Esophagus mucosa (tissue), 1 donor: Measurements from ENCODE around the gene SLC26A3. TPM values are rescaled to one million over a fixed set of nuclear protein-coding genes. Genes with fewer than 3 reads are reported as not detected.
A peak's percentile ranks its signal among the peaks of the same experiment; 100 is the strongest.

Experiments
- ATAC-seq: fragments of 200-7000 bp; cut with Tn5 transposase; one replicate; pipeline ENCODE4 v1.9.1; 2020
- total RNA-seq: library from RNA; stranded (reverse); gene quantifications from one replicate; pipeline ENCODE4 v1.2.4, GENCODE V29; 2023
- donor health status: DM: yes; HTN: yes; CAD: no.

SLC26A3 gene
- total RNA-seq, 1 donor from 2014 or later: 0.44 TPM

- ATAC-seq: no peak
These were observed 12.3 kb upstream of the SLC26A3 start for GRCh38 chr7:107815254-107815882.

DNA sequence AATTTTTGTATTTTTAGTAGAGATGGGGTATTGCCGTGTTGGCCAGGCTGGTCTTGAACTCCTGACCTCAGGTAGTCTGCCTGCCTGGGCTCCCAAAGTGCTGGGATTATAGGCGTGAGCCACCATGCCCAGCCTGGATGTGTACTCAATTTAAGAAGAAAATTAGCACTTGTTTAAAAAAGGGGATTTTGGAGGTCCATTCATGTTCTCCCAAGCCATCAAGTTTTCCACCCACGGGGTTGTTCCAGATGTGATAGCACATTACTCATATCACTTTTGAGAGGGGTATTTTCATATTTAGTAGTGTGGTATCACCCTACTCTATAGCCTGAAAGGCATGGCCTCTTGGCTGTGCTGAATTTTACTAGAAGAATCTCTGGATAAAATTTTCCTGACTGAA, 10.5 kb upstream of the SLC26A3 start:
- ATAC-seq: no peak

DNA sequence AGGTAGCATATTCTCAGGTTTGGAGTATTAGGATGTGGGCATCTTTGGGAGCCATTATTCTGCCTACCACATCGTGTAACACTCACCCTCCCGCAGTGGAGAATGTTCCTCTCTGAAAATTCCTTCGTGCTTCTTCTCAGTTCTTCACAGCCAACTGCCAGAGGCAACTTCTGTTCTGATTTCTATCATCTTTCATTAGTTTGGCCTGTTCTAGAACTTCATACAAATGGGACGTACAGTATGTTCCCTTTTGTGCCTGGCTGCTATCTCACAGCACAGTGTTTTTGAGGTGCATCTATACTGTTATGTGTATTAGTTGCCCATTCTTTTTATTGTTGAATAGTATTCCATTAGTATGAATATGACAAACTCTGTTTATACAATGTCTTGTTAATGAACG, 8.9 kb upstream of the SLC26A3 start:
- no peak for ATAC-seq

GRCh38 chr7:107810626-107811025, 7.6 kb upstream of the SLC26A3 start:
- ATAC-seq: no peak

- no peak for ATAC-seq
These were observed 6.2 kb upstream of the SLC26A3 start for GRCh38 chr7:107809179-107809578.

DNA sequence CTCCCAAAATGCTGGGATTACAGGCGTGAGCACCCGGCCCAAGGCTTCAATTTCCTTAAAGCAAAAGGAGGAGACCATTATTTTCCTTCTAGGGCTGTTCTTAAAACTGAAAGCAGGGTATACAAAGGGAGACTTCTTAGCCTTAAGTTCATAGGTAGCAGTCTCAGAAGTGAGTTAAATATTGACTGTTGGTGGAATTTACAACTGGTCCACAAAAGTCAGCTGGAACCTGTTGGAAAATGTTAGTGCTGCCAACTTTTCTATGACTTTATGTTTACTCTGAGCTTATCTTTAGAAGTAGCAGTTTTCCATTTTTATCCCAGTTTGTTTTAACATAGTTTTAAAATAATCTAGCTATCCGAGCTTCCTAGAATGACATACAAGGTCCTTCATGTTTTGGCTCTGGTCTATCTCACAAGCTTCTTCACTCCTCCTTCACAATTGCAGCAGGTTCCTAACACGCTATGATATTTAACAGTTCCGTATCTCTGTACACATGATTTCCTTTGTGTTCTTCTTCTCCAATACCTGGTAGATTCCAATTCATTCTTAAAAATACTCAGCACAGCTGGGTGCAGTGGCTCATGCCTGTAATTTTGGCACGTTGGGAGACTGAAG, 3.3 kb downstream of the SLC26A3 start:
- ATAC-seq: no peak

- no peak for ATAC-seq
These were observed 10.7 kb downstream of the SLC26A3 start for GRCh38 chr7:107792364-107792763.

- ATAC-seq: no peak
These were observed 13.4 kb downstream of the SLC26A3 start for GRCh38 chr7:107789647-107790046.

- no peak for ATAC-seq
These were observed 14.4 kb downstream of the SLC26A3 start for GRCh38 chr7:107788662-107789061.

DNA sequence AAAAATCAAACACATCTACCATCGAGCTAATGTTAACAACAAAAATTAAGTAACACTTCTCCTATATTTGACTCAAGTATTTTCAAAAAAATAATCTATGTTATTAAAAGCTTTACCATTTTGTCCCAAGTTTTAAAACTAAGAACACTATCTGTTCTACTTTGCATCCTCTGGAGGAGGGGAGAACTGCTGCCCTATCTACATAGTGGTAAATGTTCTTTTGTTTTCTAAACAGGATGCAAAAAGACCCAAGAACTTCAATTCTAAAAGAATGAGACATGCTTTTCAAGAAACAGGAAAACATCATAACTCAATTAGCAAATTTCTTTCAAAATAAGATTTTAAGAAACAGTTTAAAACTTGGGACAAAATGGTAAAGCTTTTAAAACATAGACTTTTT, 14.8 kb downstream of the SLC26A3 start:
- no peak for ATAC-seq

DNA sequence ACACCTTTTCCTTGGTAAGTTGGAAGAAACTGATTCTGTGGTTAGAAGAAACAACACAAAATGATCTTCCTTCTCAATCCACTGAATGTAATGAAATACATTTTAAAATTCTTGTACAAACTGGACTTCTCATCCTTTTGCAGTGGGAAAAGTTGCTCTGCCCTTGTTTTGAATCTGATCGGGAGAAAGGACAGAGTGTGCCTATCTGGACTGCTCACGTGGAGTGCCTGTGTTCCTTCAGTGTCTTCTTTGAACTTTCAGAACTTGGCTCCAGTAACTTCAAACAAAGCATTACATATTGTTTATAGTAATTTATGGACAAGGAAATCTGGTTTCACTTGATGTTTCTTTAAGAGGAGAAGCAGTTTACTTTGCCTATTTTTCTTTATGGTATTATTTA, 17.1 kb downstream of the SLC26A3 start:
- no peak for ATAC-seq

- no peak for ATAC-seq
These were observed 17.9 kb downstream of the SLC26A3 start for GRCh38 chr7:107785170-107785569.

DNA sequence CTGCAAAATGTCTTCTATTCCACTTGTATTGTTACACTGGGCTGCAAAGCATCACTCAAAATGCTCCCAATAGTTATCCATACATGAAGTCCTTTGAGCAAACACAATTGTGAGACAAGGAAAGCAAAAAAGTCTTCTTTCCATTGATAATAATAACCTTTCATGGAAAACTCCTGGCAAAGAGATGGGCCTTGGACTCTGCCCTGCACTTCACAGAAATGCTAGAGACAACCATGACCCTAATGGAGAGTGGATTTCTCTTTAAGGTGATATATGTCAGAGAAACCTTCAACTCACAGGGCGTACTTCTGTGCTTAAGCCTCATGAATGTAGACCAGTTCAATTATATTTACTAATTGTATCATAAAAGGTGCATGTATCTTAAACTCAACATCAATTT, 19.4 kb downstream of the SLC26A3 start:
- ATAC-seq: no peak

DNA sequence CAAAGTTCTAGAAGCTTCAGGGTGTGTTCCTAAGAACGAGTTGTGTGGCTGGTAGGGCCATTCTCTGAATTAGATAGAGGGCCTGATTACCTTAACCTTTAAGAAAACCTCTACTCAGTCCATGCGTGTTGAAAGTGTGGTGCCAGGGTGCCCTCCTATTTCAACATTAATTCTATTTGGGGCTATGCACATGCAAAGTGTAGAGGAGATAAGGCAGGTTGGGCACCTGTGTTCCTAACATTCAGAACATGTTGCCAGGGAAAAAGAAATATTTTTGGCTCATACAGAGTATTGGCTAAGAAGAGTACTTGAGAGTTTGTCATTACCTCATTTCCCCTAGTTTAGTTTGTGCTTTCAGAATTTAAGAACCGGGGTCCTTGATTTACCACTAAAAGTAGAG, 20.6 kb downstream of the SLC26A3 start:
- ATAC-seq: no peak

GRCh38 chr7:107779647-107780099, 23.4 kb downstream of the SLC26A3 start:
- ATAC-seq: no peak

GRCh38 chr7:107778283-107778682, 24.7 kb downstream of the SLC26A3 start:
- ATAC-seq: no peak

DNA sequence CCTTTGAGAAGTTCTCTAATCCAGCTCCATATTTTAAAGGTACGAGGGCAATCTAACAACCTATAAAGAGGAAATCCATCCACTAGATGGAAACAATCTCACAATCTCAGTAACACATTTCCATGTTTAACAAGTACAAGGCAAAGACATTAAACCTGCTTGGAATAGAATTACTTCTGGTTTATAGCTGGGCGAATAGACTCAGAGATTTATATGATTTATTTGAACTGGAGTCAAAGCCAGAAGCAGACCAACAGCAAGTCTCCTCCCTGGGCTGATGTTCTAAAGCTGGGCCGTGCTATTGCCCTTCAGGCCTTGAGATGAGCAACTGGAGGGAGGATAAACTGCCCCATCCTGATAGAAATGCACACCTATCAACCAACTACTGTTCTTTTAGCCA, 25.3 kb downstream of the SLC26A3 start:
- no peak for ATAC-seq

DNA sequence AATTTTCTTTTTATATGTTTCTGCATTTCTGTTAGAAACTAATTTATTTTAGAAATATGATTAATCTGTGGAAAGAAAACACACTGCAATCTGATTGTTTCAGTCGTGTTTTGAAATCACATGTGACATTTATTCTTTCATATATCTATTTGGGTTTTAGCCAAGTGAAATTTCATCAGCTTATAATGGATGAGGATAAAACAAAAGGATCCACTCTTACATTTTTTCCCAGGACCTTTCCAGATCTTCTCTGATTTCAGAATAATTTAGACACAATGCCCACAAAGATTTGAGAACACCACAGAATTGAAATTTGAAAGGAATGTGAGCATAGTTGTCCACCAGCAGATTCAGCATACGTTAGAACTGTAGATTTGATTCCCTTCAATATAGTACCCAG, 30.0 kb downstream of the SLC26A3 start:
- no peak for ATAC-seq

GRCh38 chr7:107768263-107768662, 34.8 kb downstream of the SLC26A3 start:
- no peak for ATAC-seq

DNA sequence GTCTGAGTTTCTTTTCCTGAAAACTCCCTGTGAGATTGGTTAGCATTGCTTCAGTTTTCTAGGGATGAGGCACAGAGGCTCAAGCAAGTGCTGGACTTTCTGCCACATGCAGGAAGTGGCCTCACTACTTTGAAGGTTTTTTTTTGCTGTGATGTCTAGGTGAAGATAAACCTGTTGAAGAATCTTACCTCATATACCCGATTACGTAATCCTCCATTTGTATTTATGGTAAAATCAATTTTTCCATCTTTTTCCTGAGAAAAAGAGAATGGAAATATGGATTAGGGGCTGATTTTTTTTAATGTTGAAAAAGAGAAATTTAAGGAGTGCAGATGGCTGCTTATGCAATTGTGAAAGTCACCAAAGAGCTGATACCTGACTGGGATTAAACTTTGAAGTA, 35.6 kb downstream of the SLC26A3 start:
- ATAC-seq: no peak

- ATAC-seq: no peak
These were observed 44.4 kb downstream of the SLC26A3 start for GRCh38 chr7:107758667-107759066.

GRCh38 chr7:107754642-107755041, 48.4 kb downstream of the SLC26A3 start:
- ATAC-seq: no peak

DNA sequence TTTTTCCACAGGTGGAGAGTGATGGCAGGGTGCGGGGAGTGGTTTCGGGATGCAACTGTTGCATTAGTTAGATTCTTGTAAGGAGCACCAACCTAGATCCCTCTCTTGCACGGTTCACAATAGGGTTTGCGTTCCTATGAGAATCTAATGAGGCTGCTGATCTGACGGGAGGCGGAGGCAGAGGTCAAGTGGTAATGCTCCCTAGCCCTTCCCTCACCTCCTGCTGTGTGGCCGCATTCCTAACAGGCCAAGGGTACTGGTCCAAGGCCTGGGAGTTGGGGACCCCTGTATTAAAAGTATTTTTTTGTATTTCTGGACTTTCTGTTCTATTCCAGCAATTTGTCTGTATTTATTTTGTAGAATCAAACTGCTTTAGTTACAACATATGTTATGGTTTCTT, 51.9 kb downstream of the SLC26A3 start:
- no peak for ATAC-seq

- no peak for ATAC-seq
These were observed 57.0 kb downstream of the SLC26A3 start for GRCh38 chr7:107746006-107746405.

GRCh38 chr7:107744345-107744750, 58.7 kb downstream of the SLC26A3 start:
- peak; percentile 64 for ATAC-seq
